SK-N-SH treated with all-trans-retinoic acid at 6 μM for 48 hours (cell line): ENCODE results near the gene CHTF18.

Source experiments
- ATAC-seq: fragments of 200-7000 bp; cut with Tn5 transposase; 3 replicates; pipeline ENCODE4 v1.9.1; 2020; ENCODE audit warnings: mild to moderate bottlenecking, moderate library complexity
- ARNTL ChIP-seq: fragments of 450-650 bp; formaldehyde crosslinking; IDR thresholded peaks from 2 replicates; pipeline ENCODE4 v1.5.0; 2020; ENCODE audit warnings: low read depth, mild to moderate bottlenecking, moderate library complexity, borderline replicate concordance
- BACH2 ChIP-seq: fragments of 250-450 bp; sonication (Bioruptor Pico); IDR thresholded peaks from 2 replicates; pipeline ENCODE4 v1.9.0; 2021; ENCODE audit warnings: mild to moderate bottlenecking, borderline replicate concordance
- CREB5 ChIP-seq: fragments of 250-450 bp; sonication (Bioruptor Pico); IDR thresholded peaks from 2 replicates; pipeline ENCODE4 v1.5.1; 2020; ENCODE audit warnings: low read depth, mild to moderate bottlenecking, moderate library complexity
- CSDC2 ChIP-seq: fragments of 250-450 bp; sonication (Bioruptor Pico); IDR thresholded peaks from 2 replicates; pipeline ENCODE4 v1.5.0; 2020; ENCODE audit warnings: mild to moderate bottlenecking, moderate library complexity
- CSRNP3 ChIP-seq: fragments of 250-450 bp; sonication (Bioruptor Pico); IDR thresholded peaks from 2 replicates; pipeline ENCODE4 v1.5.1; 2021; ENCODE audit warnings: mild to moderate bottlenecking, moderate library complexity
- GLIS3 ChIP-seq: fragments of 250-450 bp; sonication (Bioruptor Pico); IDR thresholded peaks from 2 replicates; pipeline ENCODE4 v1.5.0; 2020; ENCODE audit warnings: mild to moderate bottlenecking, moderate library complexity
- ISL1 ChIP-seq: fragments of 250-450 bp; sonication (Bioruptor Pico); IDR thresholded peaks from 2 replicates; pipeline ENCODE4 v2.1.2; 2022; ENCODE audit warnings: mild to moderate bottlenecking, moderate library complexity
- PATZ1 ChIP-seq: fragments of 250-450 bp; sonication (Bioruptor Pico); IDR thresholded peaks from 2 replicates; pipeline ENCODE4 v1.8.0; 2020; ENCODE audit warnings: mild to moderate bottlenecking, moderate library complexity, borderline replicate concordance
- POU6F1 ChIP-seq: fragments of 250-450 bp; sonication (Bioruptor Pico); IDR thresholded peaks from 2 replicates; pipeline ENCODE4 v1.8.0; 2021; ENCODE audit warnings: low read depth, mild to moderate bottlenecking, moderate library complexity, borderline replicate concordance
- PPARA ChIP-seq: fragments of 250-450 bp; sonication (Bioruptor Pico); IDR thresholded peaks from 2 replicates; pipeline ENCODE4 v1.5.0; 2020; ENCODE audit warnings: mild to moderate bottlenecking, borderline replicate concordance
- RARB ChIP-seq: fragments of 250-450 bp; sonication (Bioruptor Pico); IDR thresholded peaks from 2 replicates; pipeline ENCODE4 v1.8.0; 2021; ENCODE audit warnings: mild to moderate bottlenecking, moderate library complexity
- SNAI2 ChIP-seq: fragments of 250-450 bp; sonication (Bioruptor Pico); IDR thresholded peaks from 2 replicates; pipeline ENCODE4 v1.5.0; 2020; ENCODE audit warnings: mild to moderate bottlenecking, moderate library complexity
- TCF4 ChIP-seq: fragments of 250-450 bp; sonication (Bioruptor Pico); IDR thresholded peaks from 2 replicates; pipeline ENCODE4 v1.8.0; 2021; ENCODE audit warnings: mild to moderate bottlenecking, moderate library complexity, borderline replicate concordance
- TOX ChIP-seq: fragments of 250-450 bp; sonication (Bioruptor Pico); IDR thresholded peaks from 2 replicates; pipeline ENCODE4 v1.8.0; 2021; ENCODE audit warnings: mild to moderate bottlenecking, moderate library complexity, borderline replicate concordance
- TSHZ2 ChIP-seq: fragments of 250-450 bp; sonication (Bioruptor Pico); IDR thresholded peaks from 2 replicates; pipeline ENCODE4 v1.5.0; 2020; ENCODE audit warnings: mild to moderate bottlenecking, moderate library complexity
- ZFP3 ChIP-seq: fragments of 250-450 bp; sonication (Bioruptor Pico); IDR thresholded peaks from 2 replicates; pipeline ENCODE4 v1.5.0; 2020; ENCODE audit warnings: mild to moderate bottlenecking, moderate library complexity
- ZFP30 ChIP-seq: fragments of 450-650 bp; formaldehyde crosslinking; IDR thresholded peaks from 2 replicates; pipeline ENCODE4 v1.5.0; 2022; ENCODE audit warnings: mild to moderate bottlenecking, moderate library complexity
- ZNF565 ChIP-seq: fragments of 450-650 bp; formaldehyde crosslinking; conservative IDR thresholded peaks from 2 replicates; pipeline ENCODE4 v1.5.0; 2020; ENCODE audit warnings: low read depth, mild to moderate bottlenecking, moderate library complexity
- ZNF70 ChIP-seq: fragments of 450-650 bp; formaldehyde crosslinking; IDR thresholded peaks from 2 replicates; pipeline ENCODE4 v1.5.0; 2020; ENCODE audit warnings: mild to moderate bottlenecking, moderate library complexity
- ZNF8 ChIP-seq: fragments of 450-650 bp; formaldehyde crosslinking; IDR thresholded peaks from 2 replicates; pipeline ENCODE4 v1.5.0; 2020; ENCODE audit warnings: mild to moderate bottlenecking, moderate library complexity

The CHTF18 gene

GRCh38 chr16:783404-784161 lies 4.8 kb upstream of the CHTF18 start (continued):
- TF ChIP-seq ZFP3 (CRISPR knock-in tag) = no peak
- no peak for TF ChIP-seq CSDC2 (CRISPR knock-in tag)
- TF ChIP-seq ZNF565 = no peak
- no peak for TF ChIP-seq PPARA (CRISPR knock-in tag)
- TF ChIP-seq RARB (CRISPR knock-in tag) = no peak
- no peak for TF ChIP-seq TCF4
- TF ChIP-seq CSRNP3 (CRISPR knock-in tag) = no peak
- no peak for TF ChIP-seq BACH2 (CRISPR knock-in tag)

- no peak for TF ChIP-seq SNAI2 (CRISPR knock-in tag)
- no peak for TF ChIP-seq CSDC2 (CRISPR knock-in tag)
- no peak for TF ChIP-seq ARNTL (CRISPR knock-in tag)
- TF ChIP-seq ZNF70 (CRISPR knock-in tag) = no peak
- no peak for TF ChIP-seq GLIS3 (CRISPR knock-in tag)
- no peak for TF ChIP-seq POU6F1
- TF ChIP-seq TCF4 = no peak
- no peak for TF ChIP-seq ZNF565
- no peak for TF ChIP-seq PATZ1 (CRISPR knock-in tag)
- TF ChIP-seq PPARA (CRISPR knock-in tag) = no peak
- TF ChIP-seq ISL1 (CRISPR knock-in tag) = no peak
- TF ChIP-seq TOX = no peak
- TF ChIP-seq ZFP3 (CRISPR knock-in tag) = no peak
- no peak for TF ChIP-seq CREB5 (CRISPR knock-in tag)
- TF ChIP-seq CSRNP3 (CRISPR knock-in tag) = no peak
- no peak for TF ChIP-seq ZFP30 (CRISPR knock-in tag)
- TF ChIP-seq ZNF8 (CRISPR knock-in tag) = no peak
- no peak for TF ChIP-seq TSHZ2 (CRISPR knock-in tag)
- TF ChIP-seq, all 23 proteins: peak for 0
- ATAC-seq = no peak
These were observed 4.0 kb upstream of the CHTF18 start for GRCh38 chr16:784431-784830.
